Left colon (tissue), 2 donors: Measurements from ENCODE around the gene ABLIM1. TPM values are rescaled to one million over a fixed set of nuclear protein-coding genes. Genes with fewer than 3 reads are reported as not detected.
A peak's percentile ranks its signal among the peaks of the same experiment; 100 is the strongest.

ENCODE experiments used
- ATAC-seq: fragments of 200-7000 bp; cut with Tn5 transposase; one replicate; pipeline ENCODE4 v1.9.1; 2020; ENCODE audit warnings: mild to moderate bottlenecking, moderate library complexity
- DNase-seq, 2 donors: peaks; one replicate each; pipeline ENCODE4 v3.0.0-alpha.2; 2020
- intact Hi-C, 2 donors: fragments of 100-400 bp; cut with DNase I in 1 of 2; cut with micrococcal nuclease in 1 of 2; formaldehyde crosslinking; loops; one replicate each; pipeline versions ENCODE4 v1.11.2 to v1.14.0; 2022; cut with DNase I, micrococcal nuclease
- total RNA-seq, 2 donors: library from RNA; stranded (reverse); fragmentation: NEBNext Ultra II Directional; extraction: Animal tissue kit (Norgen Biotek cat#: 25700); gene quantifications; one replicate each; pipeline ENCODE4 v1.2.1, GENCODE V29; 2021
- donor health status: DM: no; HTN: no; CAD: no.
- donor health status: DM: yes; HTN: yes; CAD: no.

ABLIM1 gene
- total RNA-seq, 2 donors from 2014 or later, result 107 to 118 TPM

DNA sequence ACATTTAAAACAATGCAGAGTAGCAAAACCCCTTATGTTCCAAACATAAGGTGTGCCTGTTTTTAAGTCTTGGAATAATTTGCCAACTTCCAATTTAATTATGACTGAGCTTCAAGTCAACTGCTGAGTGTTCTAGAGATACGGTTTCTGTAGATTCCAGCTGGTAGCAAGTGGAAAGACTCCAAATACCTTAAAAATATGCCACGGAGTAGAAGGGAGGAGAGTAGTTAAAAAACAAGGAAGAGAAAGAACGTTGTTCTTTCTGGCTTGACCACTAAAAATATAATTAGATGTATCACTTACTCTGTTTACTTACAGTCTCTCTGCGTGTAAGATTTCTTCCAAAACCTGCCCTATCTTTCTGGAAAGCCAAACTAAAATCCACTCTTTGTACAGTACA lies 24.5 kb upstream of the ABLIM1 start:
- no peak for DNase-seq
- intact Hi-C loops, result no loop called here

DNA sequence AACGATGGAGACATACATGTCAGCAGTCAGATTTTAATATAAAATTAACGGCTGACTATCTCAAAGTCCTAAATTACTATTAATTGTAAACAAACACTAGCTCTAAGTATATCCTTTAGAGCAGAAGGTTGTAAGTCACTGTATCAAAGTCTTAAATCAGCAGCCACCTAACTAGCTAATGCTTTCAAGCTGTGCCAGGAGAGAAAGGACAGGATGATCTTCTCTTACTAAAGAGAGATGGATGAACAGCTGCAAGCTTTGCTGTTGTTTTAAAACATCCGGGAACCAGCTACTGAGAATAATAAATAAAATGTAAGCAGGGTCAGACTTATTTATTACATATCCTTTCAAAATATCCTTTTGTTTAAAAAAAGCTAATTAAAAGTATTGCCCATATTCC lies 24.0 kb upstream of the ABLIM1 start:
- DNase-seq, result no peak
- intact Hi-C loops, result no loop called here
- ATAC-seq, result no peak

More for the DNA sequence above, 24.5 kb upstream of the ABLIM1 start:
- ATAC-seq, result no peak

DNA sequence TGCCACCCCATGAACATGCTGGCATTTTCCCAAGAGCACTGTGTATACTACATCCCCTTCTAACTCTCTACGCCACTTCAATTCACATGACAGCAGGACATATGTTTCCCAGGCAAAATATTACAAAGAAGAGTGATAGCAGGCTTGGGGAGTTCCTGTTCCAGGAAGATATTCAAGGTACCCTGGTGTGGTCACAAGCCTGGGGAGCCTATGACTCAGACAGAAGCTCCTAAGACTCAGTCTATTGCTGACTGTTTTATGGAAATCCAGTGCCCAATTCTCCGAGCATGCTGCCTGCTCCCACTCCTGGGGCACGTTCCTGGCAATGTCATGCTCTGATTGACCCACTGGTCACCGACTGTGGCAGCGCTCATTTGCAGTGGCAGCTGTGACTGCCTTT lies 23.5 kb upstream of the ABLIM1 start:
- intact Hi-C loops, result no loop called here
- no peak for DNase-seq

DNA sequence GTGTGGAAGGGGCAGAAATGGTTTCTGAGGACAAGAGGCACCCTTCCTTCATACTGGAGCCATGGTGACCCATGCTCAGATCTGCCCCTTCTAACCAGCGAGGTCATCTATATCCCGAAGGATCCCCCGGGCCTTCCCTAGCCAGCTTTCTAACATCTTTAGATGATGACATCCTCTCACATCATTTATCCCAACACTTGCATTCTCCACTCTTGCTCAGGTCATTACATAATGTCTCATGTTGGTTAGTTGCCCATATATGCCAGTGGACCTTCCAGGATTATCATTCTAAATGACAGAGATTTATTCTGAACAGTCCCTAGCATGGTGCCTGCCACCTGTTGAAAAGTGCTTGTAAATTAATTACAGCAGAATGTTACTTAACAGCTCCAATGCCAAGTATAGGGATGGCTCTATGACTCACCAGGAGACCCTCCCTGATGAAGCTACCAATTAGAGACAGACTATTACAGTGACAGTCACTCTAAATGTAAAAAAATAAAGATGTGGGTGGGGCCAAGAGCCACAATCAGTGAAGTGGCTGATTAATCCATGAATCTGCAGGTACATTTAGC lies 22.6 kb upstream of the ABLIM1 start:
- intact Hi-C loops, result no loop called here
- DNase-seq (no peak), ATAC-seq (no peak)

More for the DNA sequence above, 23.5 kb upstream of the ABLIM1 start:
- ATAC-seq, result no peak

DNA sequence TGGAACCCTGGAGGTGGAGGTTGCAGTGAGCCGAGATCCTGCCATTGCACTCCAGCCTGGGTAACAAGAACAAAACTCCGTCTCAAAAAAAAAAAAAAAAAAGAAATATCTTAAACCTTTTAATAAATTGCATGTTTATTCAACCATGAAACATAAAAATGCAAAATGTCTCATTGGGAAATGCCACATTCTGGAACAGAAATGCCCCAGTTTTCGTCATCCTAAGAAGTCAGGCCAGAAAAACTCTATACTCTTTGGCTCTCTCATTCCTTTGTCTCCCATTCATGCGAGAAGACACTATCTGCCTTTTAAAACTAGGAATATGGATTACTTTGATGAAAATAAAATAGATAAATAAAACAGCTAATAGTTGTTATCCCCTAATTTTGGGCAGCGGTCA lies 21.5 kb upstream of the ABLIM1 start:
- DNase-seq (no peak), ATAC-seq (no peak)
- intact Hi-C loops, result no loop called here

DNA sequence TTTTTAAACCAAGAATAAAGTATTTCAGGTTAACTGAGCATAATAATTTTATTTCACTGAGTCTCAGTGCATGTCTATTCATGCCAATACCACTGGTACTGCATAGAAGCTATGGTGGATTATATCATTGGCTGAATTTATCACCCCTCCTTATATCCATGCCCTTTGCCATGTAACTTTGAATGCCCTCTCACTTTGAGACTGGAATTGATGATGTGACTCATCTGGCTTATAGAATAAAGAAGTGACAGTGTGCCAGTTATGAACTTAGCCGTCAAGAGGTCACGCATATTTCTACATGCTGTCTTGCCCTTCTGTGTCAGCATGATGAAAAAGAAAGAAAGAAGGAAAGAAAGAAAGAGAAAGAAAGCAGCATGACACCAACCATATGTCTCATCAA lies 20.7 kb upstream of the ABLIM1 start:
- DNase-seq (no peak), ATAC-seq (peak; percentile 59)
- intact Hi-C loops, result no loop called here

DNA sequence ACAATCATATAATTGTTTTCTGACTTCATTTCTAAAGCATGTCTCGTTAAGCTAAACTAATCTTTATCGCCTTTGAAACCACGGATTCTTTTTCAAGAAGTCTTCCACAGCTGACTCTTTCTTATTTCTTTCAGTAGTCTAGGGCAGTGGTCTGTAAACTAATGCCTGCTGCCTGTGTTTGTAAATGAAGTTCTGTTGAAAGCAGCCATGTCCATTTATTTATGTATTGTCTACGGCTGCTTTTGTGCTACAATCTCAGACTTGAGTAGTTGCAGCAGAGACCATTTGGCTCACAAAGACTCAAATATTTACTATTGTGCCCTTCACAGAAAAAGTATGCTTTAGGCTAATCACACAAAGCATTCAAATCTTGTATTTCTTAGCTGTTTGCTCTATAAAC lies 20.3 kb upstream of the ABLIM1 start:
- no peak for DNase-seq
- intact Hi-C loops, result no loop called here
- ATAC-seq, result no peak

DNA sequence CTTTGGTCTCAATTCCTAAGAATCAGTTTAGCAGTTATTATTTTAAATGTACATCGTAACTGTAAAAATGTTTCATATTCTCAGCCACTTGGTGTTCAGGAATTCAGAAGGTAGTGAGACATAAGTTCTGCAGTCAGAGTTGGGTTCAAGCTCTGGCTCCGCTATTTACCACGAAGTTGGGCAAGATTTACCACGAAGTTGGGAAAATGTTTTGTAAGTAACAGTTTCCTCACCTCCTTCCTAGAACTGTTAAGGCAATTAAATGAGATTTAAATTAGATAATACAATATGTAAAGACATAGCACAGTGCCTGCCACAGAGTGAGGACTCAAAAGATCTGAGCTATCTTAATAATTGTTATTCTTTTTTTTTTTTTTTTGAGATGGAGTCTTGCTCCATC lies 16.3 kb upstream of the ABLIM1 start:
- ATAC-seq (no peak), DNase-seq (no peak)
- intact Hi-C loops, result no loop called here

DNA sequence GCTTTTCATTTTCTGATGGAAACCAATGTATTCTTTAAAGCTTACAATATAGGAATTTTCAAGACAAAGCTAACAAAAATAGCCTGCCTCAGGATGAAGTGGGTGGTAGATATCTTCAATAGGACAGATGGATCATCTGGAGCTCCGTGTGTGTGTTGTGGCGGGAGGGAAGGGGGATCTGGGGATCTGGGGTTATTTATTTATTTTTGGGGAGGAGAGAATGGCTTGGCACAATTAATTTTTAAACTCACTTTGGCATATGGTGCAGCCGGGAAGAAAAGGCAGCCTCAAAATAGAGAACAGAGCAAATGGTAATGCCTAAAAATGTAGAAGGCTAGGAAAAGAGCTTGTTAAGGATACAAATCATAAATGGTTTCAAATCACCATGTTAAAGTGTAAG lies 11.6 kb upstream of the ABLIM1 start:
- DNase-seq, result no peak
- ATAC-seq, result no peak
- intact Hi-C loops, result no loop called here

DNA sequence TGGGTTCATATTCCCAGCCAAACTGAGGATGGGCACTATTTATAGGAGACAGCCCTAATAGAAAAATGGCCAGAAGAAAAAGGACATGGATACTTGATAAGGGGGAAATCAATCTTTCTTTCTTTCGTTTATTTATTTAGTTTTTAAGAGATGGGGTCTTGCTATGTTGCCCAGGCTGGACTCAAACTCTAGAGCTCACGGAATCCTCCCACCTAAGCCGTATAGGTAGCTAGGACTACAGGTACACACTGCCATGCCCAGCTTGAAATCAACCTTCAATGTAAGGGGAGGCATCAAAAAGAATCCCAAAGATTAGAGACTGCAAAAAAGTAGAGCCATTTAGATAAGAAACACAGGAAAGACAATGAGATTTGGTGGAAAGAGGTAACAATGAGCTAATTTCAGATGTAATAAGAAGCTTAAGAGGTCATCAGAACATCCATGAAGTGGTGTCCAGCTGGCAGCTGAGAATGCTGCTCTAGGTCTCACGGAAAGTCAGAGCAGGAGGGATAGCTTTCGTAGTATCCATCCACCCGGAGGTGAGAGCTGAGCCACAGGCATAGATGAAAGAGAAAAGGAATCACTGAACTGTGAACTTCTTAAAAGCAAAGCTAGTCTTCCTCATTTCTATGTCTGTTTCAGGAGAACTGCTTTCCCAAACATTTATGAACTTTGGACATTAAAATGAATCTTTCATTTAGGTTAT lies 10.5 kb upstream of the ABLIM1 start:
- no peak for DNase-seq
- ATAC-seq, result no peak
- intact Hi-C loops, result no loop called here

DNA sequence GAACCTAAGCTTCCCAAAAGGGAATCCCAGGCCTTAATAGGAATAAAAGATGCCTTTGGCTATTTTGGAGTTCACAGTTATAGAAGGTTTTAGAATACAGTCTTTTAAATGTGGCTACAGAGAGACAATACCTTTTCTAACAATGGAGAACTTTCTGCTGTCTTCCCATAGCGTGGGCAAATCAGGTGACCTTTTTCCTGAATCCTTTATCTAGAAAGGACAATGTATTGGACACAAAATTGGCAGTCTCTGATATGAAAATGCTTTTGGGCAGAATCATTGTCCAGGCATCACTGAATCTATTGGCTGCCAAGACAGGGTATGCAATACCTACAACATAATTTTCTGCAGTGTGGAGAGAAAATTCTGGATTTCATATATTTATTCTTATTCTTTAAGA lies 7.8 kb upstream of the ABLIM1 start:
- DNase-seq (no peak), ATAC-seq (no peak)
- intact Hi-C loops, result no loop called here

DNA sequence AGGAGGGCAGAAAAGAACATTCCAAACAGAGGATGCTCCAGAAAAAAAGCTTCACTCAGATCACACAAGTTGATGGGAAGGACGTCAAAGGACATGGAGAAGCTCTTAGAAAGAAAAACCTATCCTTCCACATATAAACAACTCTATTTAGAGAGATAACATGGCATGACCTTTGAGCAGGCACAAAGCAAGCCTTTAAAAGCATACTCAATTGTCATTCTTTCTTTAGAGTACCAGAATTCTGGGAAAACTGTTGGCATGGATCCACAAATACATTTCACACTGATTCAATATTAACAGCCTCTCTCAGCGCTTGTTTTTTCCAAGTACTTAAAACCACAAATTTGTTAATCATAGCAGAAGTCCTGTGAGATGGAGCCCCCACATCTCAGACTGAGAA lies 7.3 kb upstream of the ABLIM1 start:
- ATAC-seq (no peak), DNase-seq (no peak)
- intact Hi-C loops, result no loop called here

DNA sequence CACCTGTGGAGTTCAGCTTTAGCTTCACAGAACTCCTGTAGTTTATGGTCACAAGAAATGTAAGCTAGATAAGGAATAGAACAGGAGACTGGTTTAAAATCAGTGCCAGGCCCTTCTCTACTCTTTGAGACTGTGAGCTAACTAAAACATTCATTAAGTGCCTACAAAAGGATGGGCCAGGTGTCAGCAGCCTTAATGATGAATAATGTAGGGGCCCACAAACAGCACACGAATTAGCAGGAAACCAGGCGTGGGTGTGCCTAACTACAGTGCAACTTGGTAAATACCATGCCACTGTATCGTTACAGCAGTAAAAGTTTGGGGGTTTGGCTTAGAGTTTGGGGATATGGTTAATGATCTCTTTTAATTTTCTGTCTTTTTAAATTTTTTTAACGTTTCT lies 6.1 kb upstream of the ABLIM1 start:
- peak; percentile 37 for ATAC-seq

DNA sequence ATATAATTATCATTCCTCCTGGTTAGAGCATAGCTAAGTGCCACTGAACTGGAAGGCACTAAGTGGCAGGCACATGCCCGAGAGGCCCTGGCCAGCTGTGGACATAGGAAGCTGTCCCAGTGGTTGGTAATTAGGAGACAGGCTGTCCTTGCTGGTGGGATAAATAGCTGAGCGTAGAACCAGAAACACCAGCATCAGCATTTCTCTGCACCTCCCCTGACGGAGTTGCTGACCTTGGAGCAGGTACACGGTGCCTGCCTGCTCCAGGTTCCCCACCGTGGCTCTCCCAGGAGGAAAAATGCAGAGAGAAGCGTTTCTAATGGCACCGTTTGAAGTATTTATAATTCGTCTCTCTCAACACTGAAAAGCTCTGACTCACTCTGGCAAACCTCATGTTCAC lies 5.6 kb upstream of the ABLIM1 start:
- DNase-seq, result no peak
- ATAC-seq, result no peak
- intact Hi-C loops, result no loop called here

More for the DNA sequence above, 6.1 kb upstream of the ABLIM1 start:
- intact Hi-C loops, result no loop called here
- no peak for DNase-seq

DNA sequence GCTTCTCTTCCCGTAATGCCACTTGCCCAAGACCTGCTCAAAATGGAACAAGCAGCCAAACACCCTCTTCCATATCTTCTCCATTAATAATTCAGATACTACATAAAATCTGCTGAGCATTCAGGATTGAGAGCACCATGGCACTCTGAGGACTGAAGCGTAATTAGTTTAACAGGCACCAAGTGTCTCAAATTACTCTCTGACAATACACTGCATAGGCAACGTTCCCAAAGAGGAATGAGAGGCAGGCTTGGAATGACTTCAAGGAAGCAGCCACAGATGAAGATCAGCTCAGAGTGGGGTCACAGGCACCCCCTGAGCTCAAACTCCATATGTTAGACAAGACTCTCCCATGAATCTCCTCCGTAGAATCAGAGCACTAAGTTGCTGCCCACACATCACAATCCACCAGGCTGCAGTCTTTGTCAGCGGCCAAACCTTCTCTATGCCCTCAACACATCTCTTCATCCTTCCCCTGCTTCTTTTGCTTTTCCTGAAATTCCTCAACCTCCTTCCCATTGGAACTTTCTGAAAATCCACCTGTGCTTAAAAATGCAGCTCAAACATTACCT lies 4.7 kb upstream of the ABLIM1 start:
- ATAC-seq (no peak), DNase-seq (no peak)
- intact Hi-C loops, result no loop called here

DNA sequence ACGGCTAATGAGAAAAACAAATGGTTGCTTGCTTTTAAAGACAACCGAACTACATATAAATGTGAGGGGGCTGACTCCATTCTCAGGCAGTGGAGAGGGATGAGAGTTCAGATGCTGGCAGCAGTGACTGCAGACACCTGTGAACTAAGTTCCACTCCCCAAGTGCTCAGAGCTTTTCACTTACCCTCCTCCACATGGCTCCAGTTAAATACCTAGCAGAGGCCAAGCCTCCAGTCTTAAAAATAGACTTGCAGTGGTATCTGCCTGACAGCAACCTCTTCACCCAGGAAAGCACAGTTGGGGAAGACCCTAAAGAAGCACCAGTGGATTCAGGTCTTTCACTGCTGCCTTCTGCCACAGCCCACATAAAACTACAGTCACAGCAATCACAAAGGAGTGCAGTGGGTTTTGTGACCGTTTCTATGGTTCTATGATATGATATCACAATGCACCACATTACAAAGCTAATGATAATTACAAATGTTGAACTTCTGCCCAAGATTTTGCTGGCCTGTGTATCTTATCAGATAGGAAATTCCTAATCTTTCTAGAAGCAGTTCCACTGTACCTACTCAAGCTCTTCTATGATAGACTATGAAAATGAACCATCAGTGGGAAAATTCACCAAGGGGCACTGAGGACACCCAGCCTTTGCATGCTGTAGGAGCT lies 3.3 kb upstream of the ABLIM1 start:
- DNase-seq (no peak), ATAC-seq (no peak)
- intact Hi-C loops, result no loop called here

DNA sequence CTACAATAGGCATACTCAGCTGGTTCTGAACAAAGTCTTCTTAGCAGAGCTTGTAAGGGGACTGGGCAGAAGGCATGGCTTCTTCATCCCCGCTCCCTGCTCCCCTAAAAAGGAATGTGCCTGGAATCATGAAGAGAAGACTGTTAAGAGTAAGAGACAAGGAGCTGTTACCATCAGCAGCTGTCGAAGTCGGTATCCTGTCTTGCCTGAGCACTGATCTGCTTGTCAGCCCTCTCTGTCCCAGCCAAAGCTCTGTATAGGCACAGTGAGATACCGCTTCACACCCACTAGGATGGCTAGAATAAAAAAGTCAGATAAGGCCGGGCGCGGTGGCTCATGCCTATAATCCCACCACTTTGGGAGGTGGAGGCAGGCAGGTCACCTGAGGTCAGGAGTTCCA lies 2.4 kb downstream of the ABLIM1 start:
- DNase-seq (no peak), ATAC-seq (no peak)
- intact Hi-C loops, result no loop called here

DNA sequence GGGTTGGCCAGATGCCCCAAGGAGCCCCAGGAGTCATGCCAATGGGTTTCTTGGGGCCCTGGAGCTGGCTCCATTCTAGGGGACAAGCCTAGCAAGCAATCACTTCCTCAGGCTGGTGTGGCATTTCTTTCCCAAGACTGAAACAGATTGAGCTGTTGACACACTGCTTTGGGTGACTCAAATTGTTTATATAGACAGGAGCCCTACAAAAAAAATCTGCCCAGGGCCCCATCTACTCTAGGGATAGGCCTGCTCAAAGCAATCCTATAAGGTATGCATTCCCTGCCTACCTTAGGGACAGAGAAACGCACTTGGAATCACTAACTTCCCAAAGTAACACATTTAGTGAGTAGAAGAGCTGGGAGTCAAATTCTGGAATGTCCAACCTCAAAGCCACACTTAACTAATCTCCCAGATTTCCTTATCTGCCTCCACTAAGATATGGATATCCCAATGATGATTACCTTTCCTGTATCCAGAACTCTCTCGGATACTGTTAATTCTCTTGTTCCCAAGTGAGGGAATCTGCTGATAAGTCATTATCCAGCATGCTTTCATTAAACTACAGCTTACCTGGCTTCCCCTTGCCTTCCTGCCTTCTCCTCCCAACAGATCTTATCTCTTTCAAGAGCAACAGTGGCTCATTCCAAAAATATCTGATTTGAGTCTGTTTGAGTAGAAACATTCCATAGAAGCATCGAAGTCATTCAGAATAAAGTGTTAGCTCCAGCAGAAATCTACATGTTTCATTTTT lies 3.1 kb downstream of the ABLIM1 start:
- ATAC-seq (no peak), DNase-seq (no peak)
- intact Hi-C loops, result no loop called here

DNA sequence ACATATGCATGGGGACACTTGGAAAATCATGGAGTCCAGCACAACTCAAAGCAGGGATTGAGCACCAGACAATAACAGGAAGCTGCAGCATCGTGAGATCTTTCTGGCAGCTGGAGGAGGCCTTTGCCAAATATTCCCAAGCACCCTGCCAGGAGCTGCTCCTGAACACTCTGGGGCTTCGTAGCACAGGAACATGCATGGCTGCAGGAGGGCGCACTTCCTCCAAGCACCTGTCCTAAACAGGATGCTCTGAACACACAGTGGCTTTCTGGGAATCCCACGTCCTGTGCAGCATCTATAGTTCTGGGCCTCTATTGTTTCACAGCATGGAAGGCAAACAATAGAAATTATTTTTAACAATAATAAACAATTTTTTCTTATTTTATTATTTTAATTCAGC lies 4.1 kb downstream of the ABLIM1 start:
- DNase-seq (no peak), ATAC-seq (no peak)
- intact Hi-C loops, result no loop called here
